ENCODE measurements around the gene NTN1.

The NTN1 gene

GRCh38 chr17:9239793-9240658 lies 218.7 kb downstream of the NTN1 start:
- no peak for FAIRE-seq
- no peak for DNase-seq (ENCODE audit: insufficient read length, low spot score)
- TF ChIP-seq POLR2A (IDR thresholded peaks at IDR 0.05; ENCODE audit: low read depth, low read length): no peak

DNA sequence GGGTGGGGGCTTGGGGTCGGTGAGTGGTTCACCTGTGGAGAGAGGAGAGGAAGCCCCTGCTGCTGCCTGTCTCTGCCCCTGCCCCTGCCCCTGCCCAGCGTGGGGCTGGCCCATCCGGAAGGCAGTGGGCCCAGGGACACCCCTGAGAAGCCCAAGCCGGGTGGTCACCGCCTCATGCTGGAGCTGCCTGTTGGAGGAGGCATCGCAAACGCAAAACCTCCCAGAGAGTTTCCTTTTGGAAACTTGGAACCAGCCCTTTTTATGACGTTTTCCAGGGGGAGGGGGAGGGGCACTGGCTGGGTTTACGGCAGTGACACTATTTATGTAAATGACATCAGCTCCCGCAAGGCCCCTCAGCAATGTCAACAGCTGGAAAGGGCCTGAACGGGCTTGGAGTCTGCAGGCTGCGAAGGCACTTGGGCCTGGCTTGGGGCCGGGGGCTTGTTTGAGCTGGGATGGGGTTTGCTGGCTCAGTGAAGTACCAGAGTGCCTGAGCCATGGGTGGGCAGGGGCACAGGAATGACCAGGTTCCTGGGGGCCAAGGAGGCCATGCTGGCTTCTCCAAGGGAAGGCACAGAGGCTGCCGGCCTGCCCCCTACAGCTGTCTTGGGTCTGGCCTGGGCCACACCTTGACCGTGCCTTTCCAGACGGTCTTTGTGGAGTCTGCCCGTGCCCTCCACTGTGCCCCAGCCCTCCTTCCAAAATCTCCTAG lies 219.5 kb downstream of the NTN1 start:
- no peak for TF ChIP-seq POLR2A (IDR thresholded peaks at IDR 0.05; ENCODE audit: low read depth, low read length)
- DNase-seq (ENCODE audit: insufficient read length, low spot score) (no peak), FAIRE-seq (no peak)

- no peak for TF ChIP-seq POLR2A (IDR thresholded peaks at IDR 0.05; ENCODE audit: low read depth, low read length)
- DNase-seq (ENCODE audit: insufficient read length, low spot score) (no peak), FAIRE-seq (no peak)
These were observed 220.0 kb downstream of the NTN1 start for GRCh38 chr17:9241371-9241712.

- FAIRE-seq: no peak
- no peak for DNase-seq (ENCODE audit: insufficient read length, low spot score)
- TF ChIP-seq POLR2A (IDR thresholded peaks at IDR 0.05; ENCODE audit: low read depth, low read length): no peak
These were observed 220.6 kb downstream of the NTN1 start for GRCh38 chr17:9241774-9242496.

DNA sequence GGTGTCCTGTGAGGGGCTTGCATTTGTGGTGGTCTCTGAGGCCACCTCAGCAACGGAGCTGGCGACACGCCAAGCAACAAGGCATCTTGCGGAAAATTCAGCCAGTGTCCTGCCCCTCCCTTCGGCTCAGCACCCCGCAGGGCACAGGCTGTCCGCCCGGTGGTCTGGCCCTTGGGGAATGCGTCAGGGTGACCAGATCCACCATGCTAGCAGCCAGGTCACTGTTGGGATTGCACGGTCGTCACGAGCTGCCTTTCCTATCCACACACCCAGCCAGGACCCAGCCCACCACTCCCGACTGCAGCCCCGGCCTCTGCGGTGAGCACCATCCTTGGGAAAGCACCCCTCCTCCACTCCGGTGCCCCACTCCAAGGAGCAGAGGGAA lies 221.2 kb downstream of the NTN1 start:
- FAIRE-seq (no peak), DNase-seq (ENCODE audit: insufficient read length, low spot score) (no peak)
- TF ChIP-seq POLR2A (IDR thresholded peaks at IDR 0.05; ENCODE audit: low read depth, low read length): no peak

DNA sequence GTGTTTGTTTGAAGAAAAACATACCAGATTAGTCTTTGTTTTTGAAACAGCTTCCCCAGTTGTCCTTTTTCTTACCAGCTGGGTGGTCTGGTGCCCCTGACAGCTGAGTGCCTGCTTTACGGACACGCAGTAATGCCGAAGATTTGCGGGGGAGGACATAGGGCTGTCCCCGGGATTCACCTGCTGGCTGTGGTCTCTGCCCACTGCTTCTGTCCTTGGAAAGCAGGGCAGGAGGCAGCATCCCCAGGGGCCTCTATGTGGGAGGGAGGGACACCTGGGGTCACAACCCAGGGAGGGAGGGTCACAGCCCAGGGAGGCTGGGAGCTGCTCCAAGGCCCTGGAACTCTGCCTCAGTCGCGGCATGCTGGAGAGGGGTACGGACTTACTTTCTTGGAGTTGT lies 221.7 kb downstream of the NTN1 start:
- no peak for TF ChIP-seq POLR2A (IDR thresholded peaks at IDR 0.05; ENCODE audit: low read depth, low read length)
- DNase-seq (ENCODE audit: insufficient read length, low spot score) (no peak), FAIRE-seq (no peak)

DNA sequence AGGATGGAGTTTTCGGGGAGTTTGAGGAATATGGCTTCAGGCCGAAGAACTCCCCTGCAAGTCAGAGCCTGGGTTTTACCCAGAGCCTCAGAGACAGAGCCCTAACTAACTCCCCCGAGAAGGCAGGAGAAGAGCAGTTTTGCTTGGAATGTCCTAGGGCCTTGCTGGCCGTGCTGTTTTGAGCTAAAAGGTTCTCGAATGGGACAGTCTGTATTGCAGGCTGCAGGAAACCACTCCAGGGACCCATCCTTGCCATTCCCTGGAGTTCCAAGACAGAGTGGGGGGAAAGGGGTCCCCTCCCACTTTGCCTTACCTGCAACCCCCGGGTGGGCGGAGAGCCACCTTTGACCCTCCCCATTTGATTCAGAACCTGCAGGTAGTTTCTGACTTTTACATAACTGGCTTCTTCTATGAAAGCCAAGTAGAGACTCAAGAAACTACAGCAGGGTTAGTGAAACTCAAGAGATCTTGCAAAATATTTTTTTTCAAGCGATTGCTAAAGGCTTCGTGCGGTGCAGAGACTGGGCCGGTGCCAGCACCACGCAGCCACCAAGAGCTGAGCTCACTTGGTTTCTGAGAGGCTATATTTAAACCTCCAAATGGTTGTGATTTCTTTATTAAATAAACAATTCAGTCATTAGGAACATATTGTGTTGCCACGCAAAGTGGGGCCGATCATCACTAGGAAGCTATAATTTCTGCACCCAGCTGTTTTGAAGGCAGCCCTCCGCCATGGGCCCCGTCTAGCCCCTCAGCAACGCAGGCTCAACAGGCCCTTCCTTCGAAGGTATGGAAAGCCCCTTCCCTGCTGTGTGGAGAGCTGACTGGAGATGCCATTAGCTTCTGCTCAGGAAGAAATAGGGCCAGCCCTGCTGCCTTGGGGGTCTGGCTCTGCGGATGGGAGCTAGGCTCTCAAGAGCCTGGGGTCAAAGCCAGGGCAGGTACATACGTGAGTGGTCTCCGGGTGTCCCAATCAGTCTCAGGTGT lies 223.0 kb downstream of the NTN1 start:
- TF ChIP-seq POLR2A (IDR thresholded peaks at IDR 0.05; ENCODE audit: low read depth, low read length): no peak
- FAIRE-seq (no peak), DNase-seq (ENCODE audit: insufficient read length, low spot score) (no peak)

DNA sequence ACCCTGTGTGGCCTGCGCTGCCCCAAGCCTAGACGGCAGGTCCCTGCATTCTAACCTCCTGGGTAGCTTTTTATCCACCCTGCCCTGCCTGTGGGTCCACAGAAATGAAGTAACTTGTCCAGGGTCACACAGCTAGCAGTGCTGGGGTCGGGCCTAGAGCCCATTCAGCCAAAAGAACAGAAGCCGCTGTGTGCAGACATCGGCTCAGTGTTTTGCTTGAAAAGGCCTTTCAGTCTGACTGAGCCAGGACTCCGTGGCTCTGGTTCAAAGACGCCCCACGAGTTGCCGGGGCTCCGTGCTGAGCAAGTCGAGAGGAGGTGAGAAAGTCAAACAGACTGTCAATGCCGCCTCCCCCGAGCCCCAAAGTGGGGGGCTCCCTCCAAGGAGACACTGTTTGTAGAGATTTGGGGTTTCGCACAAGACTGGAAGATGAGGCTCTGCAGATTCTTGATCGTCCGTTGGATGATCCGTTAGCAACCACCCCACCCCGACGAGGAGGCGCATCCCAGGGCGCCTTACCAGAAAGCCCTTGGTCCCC lies 226.2 kb downstream of the NTN1 start:
- no peak for TF ChIP-seq POLR2A (IDR thresholded peaks at IDR 0.05; ENCODE audit: low read depth, low read length)
- DNase-seq (ENCODE audit: insufficient read length, low spot score) (no peak), FAIRE-seq (no peak)

DNA sequence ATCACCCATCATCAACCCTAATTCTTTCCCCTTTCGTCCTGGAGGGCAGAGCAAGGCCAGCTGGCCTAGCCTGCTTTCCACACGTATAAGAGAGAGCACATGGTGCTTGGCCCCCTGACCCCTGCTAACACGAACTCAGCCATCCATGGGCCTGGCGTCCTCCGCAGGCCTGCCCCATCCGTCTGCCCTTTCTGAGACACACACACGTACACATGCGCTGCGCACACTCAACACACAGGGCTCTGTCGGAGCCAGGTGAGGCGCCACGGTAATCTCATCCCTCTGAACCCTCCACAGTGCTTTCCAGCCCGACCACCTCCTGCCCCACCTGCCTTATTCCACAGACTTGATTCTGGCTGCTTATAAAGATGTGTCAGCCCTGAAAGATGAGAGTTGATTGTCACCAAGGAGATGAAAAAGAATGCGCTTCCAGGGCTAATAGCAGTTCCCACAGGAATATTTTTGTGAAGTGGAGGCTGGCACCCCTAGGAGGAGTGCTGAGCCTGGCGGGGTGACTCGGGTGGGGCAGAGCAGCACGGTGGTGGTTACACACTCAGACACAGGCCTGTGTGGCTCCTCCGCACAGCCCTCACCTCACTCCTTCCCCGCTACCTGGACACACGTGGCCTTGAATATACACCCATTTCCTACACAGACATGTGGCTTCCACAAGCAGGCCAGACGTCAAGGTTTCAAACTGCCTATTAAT lies 228.1 kb downstream of the NTN1 start:
- DNase-seq (ENCODE audit: insufficient read length, low spot score): no peak
- no peak for TF ChIP-seq POLR2A (IDR thresholded peaks at IDR 0.05; ENCODE audit: low read depth, low read length)
- no peak for FAIRE-seq

DNA sequence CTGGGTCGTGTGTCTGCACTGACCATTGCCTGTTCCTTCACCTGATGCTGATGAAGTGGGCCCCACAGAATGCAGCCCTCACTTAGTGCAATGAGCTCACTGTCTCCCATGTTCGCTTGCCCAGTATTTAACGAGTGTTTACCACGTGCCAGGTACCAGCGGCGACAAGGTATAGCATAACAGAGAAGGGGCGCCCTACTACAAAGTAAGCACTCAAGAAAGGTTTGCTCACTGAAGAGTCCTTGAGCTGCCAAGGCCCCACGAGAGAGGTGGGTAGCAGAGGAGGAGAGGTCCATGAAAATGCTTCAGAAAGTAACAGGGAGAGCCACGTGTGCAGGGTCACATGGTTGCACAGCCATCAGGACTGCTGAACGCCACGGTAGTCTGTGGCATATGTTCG lies 230.0 kb downstream of the NTN1 start:
- no peak for DNase-seq (ENCODE audit: insufficient read length, low spot score)
- TF ChIP-seq POLR2A (IDR thresholded peaks at IDR 0.05; ENCODE audit: low read depth, low read length): no peak
- no peak for FAIRE-seq

- TF ChIP-seq POLR2A (IDR thresholded peaks at IDR 0.05; ENCODE audit: low read depth, low read length): no peak
- no peak for DNase-seq (ENCODE audit: insufficient read length, low spot score)
- FAIRE-seq: no peak
These were observed 232.0 kb downstream of the NTN1 start for GRCh38 chr17:9253308-9253707.

DNA sequence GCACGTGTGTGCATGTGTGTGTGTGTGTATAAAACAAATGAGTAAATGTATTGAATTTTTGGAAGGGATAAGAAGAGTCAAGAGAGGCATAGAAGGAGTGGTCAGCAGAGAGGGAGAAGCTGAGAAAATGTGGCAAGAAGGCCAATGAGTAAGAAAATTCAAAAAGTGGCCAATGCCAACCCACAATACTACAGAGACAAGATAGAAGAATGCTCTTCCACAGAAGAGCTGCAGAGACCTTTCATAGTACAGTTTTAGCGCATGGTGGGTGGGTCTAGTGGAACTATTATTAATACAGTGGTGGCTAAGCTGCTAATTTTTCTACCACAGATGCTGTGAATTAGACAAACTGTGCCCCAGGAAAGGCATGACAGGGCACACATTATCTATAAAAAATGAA lies 233.5 kb downstream of the NTN1 start:
- FAIRE-seq: no peak
- DNase-seq (ENCODE audit: insufficient read length, low spot score): no peak
- no peak for TF ChIP-seq POLR2A (IDR thresholded peaks at IDR 0.05; ENCODE audit: low read depth, low read length)

DNA sequence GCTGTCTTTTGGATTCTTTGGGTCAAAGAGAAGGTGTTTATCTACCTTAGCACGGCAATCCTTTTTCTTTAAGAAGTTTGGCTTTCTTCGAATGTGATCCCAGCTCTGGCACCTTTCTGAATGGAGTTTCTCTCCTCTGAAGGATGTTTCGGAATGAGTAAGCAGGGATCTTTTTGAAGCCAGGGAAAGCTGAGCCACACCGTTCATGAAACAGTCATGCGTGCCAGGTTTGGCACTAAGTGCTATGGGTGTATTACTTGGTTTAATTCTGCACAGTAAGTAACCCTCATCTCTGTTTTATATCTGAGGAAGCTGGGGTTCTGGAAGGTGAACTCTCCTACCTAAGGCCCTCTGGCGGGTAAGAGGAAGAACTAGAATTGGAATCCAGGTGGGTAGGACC lies 234.5 kb downstream of the NTN1 start:
- FAIRE-seq: no peak
- DNase-seq (ENCODE audit: insufficient read length, low spot score): no peak
- no peak for TF ChIP-seq POLR2A (IDR thresholded peaks at IDR 0.05; ENCODE audit: low read depth, low read length)
